ENCODE results near the gene FUT2. TPM values are rescaled to one million over a fixed set of nuclear protein-coding genes. Genes with fewer than 3 reads are reported as not detected.
"Not testable (repeated sequence)": the region's sequence is repeated elsewhere in the genome, so short reads cannot be mapped to it uniquely, and the experiment has no call there.

Gene FUT2
- total RNA-seq, 1 donor: under 0.01 TPM

- DNase-seq (ENCODE audit: low read depth in 2 of 3, low spot score in 2 of 3): no peak
Measured at GRCh38 chr19:48670699-48671445, 24.9 kb upstream of the FUT2 start.

GRCh38 chr19:48671446-48671995 lies 24.2 kb upstream of the FUT2 start:
- no peak for DNase-seq (ENCODE audit: low read depth in 2 of 3, low spot score in 2 of 3)

- no peak for DNase-seq (ENCODE audit: low read depth in 2 of 3, low spot score in 2 of 3)
Measured at GRCh38 chr19:48672994-48673393, 22.8 kb upstream of the FUT2 start, which contains the start of gene NTN5. Gene NTN5 (minus strand): TSS chr19:48673017. CDS start chr19:48670986, 2,031 bp downstream.

GRCh38 chr19:48673436-48674100 lies 22.2 kb upstream of the FUT2 start:
- DNase-seq (ENCODE audit: low read depth in 2 of 3, low spot score in 2 of 3): no peak

- DNase-seq (ENCODE audit: low read depth in 2 of 3, low spot score in 2 of 3): no peak
Measured at GRCh38 chr19:48674216-48674809, 21.5 kb upstream of the FUT2 start.

- peak; percentile 50 to 88 (median 73) for DNase-seq (ENCODE audit: low read depth in 2 of 3, low spot score in 2 of 3)
Measured at GRCh38 chr19:48674921-48675824, 20.6 kb upstream of the FUT2 start.

GRCh38 chr19:48676487-48676886 lies 19.3 kb upstream of the FUT2 start:
- no peak for DNase-seq (ENCODE audit: low read depth in 2 of 3, low spot score in 2 of 3)

- DNase-seq (ENCODE audit: low read depth in 2 of 3, low spot score in 2 of 3): no peak
Measured at GRCh38 chr19:48676887-48677286, 18.9 kb upstream of the FUT2 start.

GRCh38 chr19:48678201-48678600 lies 17.6 kb upstream of the FUT2 start:
- DNase-seq (ENCODE audit: low read depth in 2 of 3, low spot score in 2 of 3): no peak

- not testable (repeated sequence) for DNase-seq (ENCODE audit: low read depth in 2 of 3, low spot score in 2 of 3)
Measured at GRCh38 chr19:48680006-48680405, 15.8 kb upstream of the FUT2 start.

- DNase-seq (ENCODE audit: low read depth in 2 of 3, low spot score in 2 of 3): no peak
Measured at GRCh38 chr19:48680436-48681126, 15.2 kb upstream of the FUT2 start.

GRCh38 chr19:48681127-48681470 lies 14.7 kb upstream of the FUT2 start:
- no peak for DNase-seq (ENCODE audit: low read depth in 2 of 3, low spot score in 2 of 3)

GRCh38 chr19:48683349-48683748 lies 12.4 kb upstream of the FUT2 start:
- peak in 2 of 3 donors; percentile 53 to 71 for DNase-seq (ENCODE audit: low read depth in 2 of 3, low spot score in 2 of 3)

- DNase-seq (ENCODE audit: low read depth in 2 of 3, low spot score in 2 of 3): no peak
Measured at GRCh38 chr19:48685583-48685982, 10.2 kb upstream of the FUT2 start.

GRCh38 chr19:48686088-48686487 lies 9.7 kb upstream of the FUT2 start:
- DNase-seq (ENCODE audit: low read depth in 2 of 3, low spot score in 2 of 3): no peak

GRCh38 chr19:48686637-48687036 lies 9.1 kb upstream of the FUT2 start:
- not testable (repeated sequence) for DNase-seq (ENCODE audit: low read depth in 2 of 3, low spot score in 2 of 3)

- no peak for DNase-seq (ENCODE audit: low read depth in 2 of 3, low spot score in 2 of 3)
Measured at GRCh38 chr19:48687776-48688175, 8.0 kb upstream of the FUT2 start.

GRCh38 chr19:48689449-48689848 lies 6.3 kb upstream of the FUT2 start:
- no peak for DNase-seq (ENCODE audit: low read depth in 2 of 3, low spot score in 2 of 3)

- DNase-seq (ENCODE audit: low read depth in 2 of 3, low spot score in 2 of 3): not testable (repeated sequence)
Measured at GRCh38 chr19:48693629-48694028, 2.1 kb upstream of the FUT2 start.
